Loucy (cell line): ENCODE results near the gene SMOC1.

Experiments
- H2AFZ ChIP-seq: fragments of 200-600 bp; sonication (generic); 2 replicates; pipeline ENCODE4 v1.6.0; 2016; ENCODE audit warnings: antibody characterized with exemption, mild to moderate bottlenecking, low read length, moderate library complexity
- H3F3A ChIP-seq: fragments of 200-600 bp; 2 replicates; pipeline ENCODE4 v1.6.0; 2016; ENCODE audit warnings: antibody characterized with exemption, low read depth, mild to moderate bottlenecking
- H3K27me3 ChIP-seq: fragments of 200-600 bp; sonication (generic); 2 replicates; pipeline ENCODE4 v1.6.1; 2014; ENCODE audit warnings: low read length, mild to moderate bottlenecking; ENCODE audit not compliant: insufficient read depth, poor library complexity, severe bottlenecking
- H3K36me3 ChIP-seq: fragments of 200-600 bp; sonication (generic); 2 replicates; pipeline ENCODE4 v1.6.1; 2016; ENCODE audit warnings: low read length; ENCODE audit not compliant: insufficient read depth
- H3K4me1 ChIP-seq: fragments of 200-600 bp; sonication (generic); 2 replicates; pipeline ENCODE4 v1.5.1; 2014; ENCODE audit warnings: low read length, mild to moderate bottlenecking; ENCODE audit not compliant: insufficient read depth, poor library complexity, severe bottlenecking
- H3K4me2 ChIP-seq: fragments of 200-600 bp; sonication (generic); 2 replicates; pipeline ENCODE4 v1.6.0; 2014; ENCODE audit warnings: antibody characterized with exemption, low read length, low read depth, mild to moderate bottlenecking; ENCODE audit not compliant: poor library complexity, severe bottlenecking
- H3K4me3 ChIP-seq: fragments of 200-600 bp; sonication (generic); 2 replicates; pipeline ENCODE4 v1.5.1; 2014; ENCODE audit warnings: low read length, mild to moderate bottlenecking, mixed read lengths; ENCODE audit not compliant: poor library complexity, severe bottlenecking
- H3K79me2 ChIP-seq: fragments of 200-600 bp; sonication (generic); 2 replicates; pipeline ENCODE4 v1.6.1; 2014; ENCODE audit warnings: low read length; ENCODE audit not compliant: insufficient read depth
- H3K9ac ChIP-seq: fragments of 200-600 bp; sonication (generic); 2 replicates; pipeline ENCODE4 v1.6.0; 2014; ENCODE audit warnings: mild to moderate bottlenecking, low read depth, low read length, moderate library complexity; ENCODE audit not compliant: poor library complexity, severe bottlenecking
- H3K9me2 ChIP-seq: fragments of 200-600 bp; sonication (generic); replicated peaks from 2 replicates; pipeline ENCODE4 v1.6.1; 2016; ENCODE audit warnings: low read depth, low read length, mixed read lengths
- H3K9me3 ChIP-seq: fragments of 200-600 bp; sonication (generic); 2 replicates; pipeline ENCODE4 v1.6.1; 2014; ENCODE audit warnings: mild to moderate bottlenecking, antibody characterized with exemption, low read length, low read depth; ENCODE audit not compliant: insufficient read depth
- H4K20me1 ChIP-seq: fragments of 200-600 bp; sonication (generic); 2 replicates; pipeline ENCODE4 v1.6.0; 2014; ENCODE audit warnings: antibody characterized with exemption, low read length, mild to moderate bottlenecking; ENCODE audit not compliant: insufficient read depth, poor library complexity, severe bottlenecking
- EZH2phosphoT487 ChIP-seq: fragments of 200-600 bp; IDR thresholded peaks from 2 replicates; pipeline ENCODE4 v1.6.1; 2018; ENCODE audit warnings: antibody characterized with exemption, mild to moderate bottlenecking, moderate library complexity, borderline replicate concordance
- TF ChIP-seq, protein P1 (sequence below): fragments of 200-600 bp; sonication (generic); conservative IDR thresholded peaks from 2 replicates; pipeline ENCODE4 v1.5.1; 2014; ENCODE audit warnings: mild to moderate bottlenecking, antibody characterized with exemption, low read length

The SMOC1 gene

DNA sequence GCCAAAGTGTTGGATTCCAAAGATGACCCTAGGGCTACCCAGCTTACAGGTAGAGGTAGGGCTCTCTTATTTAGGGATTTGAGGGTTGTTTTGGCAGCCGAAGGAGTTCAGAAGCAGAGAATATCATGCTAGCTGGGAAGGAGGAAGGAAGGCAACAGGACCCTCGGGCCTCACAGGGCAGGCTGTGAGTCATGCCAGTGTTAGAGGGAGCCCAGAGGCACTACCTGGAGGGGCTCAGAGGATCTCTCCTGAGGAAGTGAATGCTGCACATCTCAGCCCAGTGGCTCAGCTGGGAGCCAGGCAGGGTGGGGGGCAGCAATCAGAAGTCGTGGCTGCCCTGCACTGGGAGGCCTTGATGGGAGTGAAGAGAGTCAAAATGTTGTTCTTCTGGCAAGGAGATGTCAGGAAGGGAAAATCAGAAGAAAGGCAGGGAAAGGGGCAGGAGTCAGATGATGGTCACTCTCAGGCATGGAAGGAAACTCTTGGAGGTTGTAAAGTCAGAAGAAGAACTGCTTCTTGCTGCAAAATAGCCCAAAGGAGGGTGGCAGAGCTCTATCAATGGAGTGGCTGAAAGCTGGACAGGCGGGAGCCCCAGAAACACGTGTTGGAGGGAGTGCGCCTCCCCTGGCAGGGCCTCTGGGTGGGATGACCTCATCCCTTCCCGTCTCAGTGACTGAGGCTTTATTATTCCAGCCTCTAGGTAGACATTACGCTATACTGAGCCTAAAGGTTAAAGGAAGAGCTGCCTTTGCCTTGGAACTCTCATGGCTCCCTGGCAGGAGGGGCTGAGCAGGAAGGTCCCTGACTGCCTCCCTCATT, 141.3 kb downstream of the SMOC1 start:
- Histone ChIP-seq H3K79me2 (no peaks in the 10 kb centered on the region), H3K27me3 (no peaks in the 10 kb centered on the region), H3K9me3 (no peaks in the 10 kb centered on the region), H3K36me3 (no peaks in the 10 kb centered on the region), H3K9me2 (no peaks in the 10 kb centered on the region), H2AFZ (no peak overlapping the region), H4K20me1 (no peaks in the 10 kb centered on the region), H3K4me2 (no peak overlapping the region), H3K4me3 (no peak overlapping the region), H3K9ac (no peak overlapping the region), H3F3A (no peaks in the 10 kb centered on the region), H3K4me1 (peaks cover 4% of the 10 kb centered on the region)
- TF ChIP-seq EZH2phosphoT487 = no peak
- TF ChIP-seq, protein P1, sequence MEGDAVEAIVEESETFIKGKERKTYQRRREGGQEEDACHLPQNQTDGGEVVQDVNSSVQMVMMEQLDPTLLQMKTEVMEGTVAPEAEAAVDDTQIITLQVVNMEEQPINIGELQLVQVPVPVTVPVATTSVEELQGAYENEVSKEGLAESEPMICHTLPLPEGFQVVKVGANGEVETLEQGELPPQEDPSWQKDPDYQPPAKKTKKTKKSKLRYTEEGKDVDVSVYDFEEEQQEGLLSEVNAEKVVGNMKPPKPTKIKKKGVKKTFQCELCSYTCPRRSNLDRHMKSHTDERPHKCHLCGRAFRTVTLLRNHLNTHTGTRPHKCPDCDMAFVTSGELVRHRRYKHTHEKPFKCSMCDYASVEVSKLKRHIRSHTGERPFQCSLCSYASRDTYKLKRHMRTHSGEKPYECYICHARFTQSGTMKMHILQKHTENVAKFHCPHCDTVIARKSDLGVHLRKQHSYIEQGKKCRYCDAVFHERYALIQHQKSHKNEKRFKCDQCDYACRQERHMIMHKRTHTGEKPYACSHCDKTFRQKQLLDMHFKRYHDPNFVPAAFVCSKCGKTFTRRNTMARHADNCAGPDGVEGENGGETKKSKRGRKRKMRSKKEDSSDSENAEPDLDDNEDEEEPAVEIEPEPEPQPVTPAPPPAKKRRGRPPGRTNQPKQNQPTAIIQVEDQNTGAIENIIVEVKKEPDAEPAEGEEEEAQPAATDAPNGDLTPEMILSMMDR = no peak

- no peaks in the 10 kb centered on the region for H3K9me3 ChIP-seq
- TF ChIP-seq EZH2phosphoT487 = no peak
- TF ChIP-seq, protein P1 = no peak
- H3K79me2 ChIP-seq = no peaks in the 10 kb centered on the region
- H3K36me3 ChIP-seq = no peaks in the 10 kb centered on the region
- no peak overlapping the region for H3K9ac ChIP-seq
- H3K4me3 ChIP-seq = no peak overlapping the region
- H4K20me1 ChIP-seq = no peaks in the 10 kb centered on the region
- no peaks in the 10 kb centered on the region for H3K9me2 ChIP-seq
- H3K27me3 ChIP-seq = no peaks in the 10 kb centered on the region
- peaks cover 4% of the 10 kb centered on the region for H3K4me1 ChIP-seq
- no peak overlapping the region for H3K4me2 ChIP-seq
- H3F3A ChIP-seq = no peaks in the 10 kb centered on the region
- H2AFZ ChIP-seq = no peak overlapping the region
Observed at GRCh38 chr14:70021548-70022220, 142.5 kb downstream of the SMOC1 start.

DNA sequence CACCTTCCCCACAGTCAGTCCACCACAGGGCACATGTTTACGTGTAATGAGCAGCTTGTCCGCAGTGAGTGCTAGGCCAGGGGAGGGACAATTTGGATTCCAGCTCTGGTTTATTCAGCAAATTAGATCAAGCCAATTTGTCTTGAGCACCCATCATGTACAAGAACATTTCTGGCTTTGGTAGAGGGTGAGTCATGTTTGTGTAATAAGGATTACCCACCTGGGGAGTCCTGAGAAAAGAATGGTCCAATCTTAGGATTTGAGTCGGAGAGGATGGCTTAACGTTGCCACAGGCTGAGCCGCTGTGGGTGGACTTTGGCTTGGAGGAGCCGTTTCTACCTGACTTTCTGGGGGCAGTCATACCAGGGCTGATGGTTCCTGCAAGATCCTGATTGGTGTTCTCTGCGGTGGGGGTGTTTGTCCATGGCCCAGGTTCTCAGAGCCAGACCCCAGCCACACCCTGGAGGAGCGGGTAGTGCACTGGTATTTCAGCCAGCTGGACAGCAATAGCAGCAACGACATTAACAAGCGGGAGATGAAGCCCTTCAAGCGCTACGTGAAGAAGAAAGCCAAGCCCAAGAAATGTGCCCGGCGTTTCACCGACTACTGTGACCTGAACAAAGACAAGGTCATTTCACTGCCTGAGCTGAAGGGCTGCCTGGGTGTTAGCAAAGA, 143.7 kb downstream of the SMOC1 start:
- Histone ChIP-seq H3K79me2 (no peaks in the 10 kb centered on the region), H3K9ac (no peak overlapping the region), H3K4me1 (peaks cover 4% of the 10 kb centered on the region), H3K36me3 (no peaks in the 10 kb centered on the region), H4K20me1 (no peaks in the 10 kb centered on the region), H3F3A (no peaks in the 10 kb centered on the region), H3K4me3 (no peak overlapping the region), H3K4me2 (no peak overlapping the region), H2AFZ (no peak overlapping the region), H3K27me3 (no peaks in the 10 kb centered on the region), H3K9me3 (no peaks in the 10 kb centered on the region), H3K9me2 (no peaks in the 10 kb centered on the region)
- no peak for TF ChIP-seq EZH2phosphoT487
- TF ChIP-seq, protein P1 = no peak
